Vagina (tissue), 2 donors: Measurements from ENCODE around the gene VWA5B2. TPM values are rescaled to one million over a fixed set of nuclear protein-coding genes. Genes with fewer than 3 reads are reported as not detected.

Experiments
- DNase-seq, 2 donors: peaks; one replicate each; pipeline ENCODE4 v3.0.0-alpha.2; 2017; ENCODE audit errors: extremely low spot score in 2 of 2
- H3K27ac ChIP-seq: fragments of 200-600 bp; sonication (generic); one replicate; pipeline ENCODE4 v1.5.1; 2019
- H3K27me3 ChIP-seq: fragments of 200-600 bp; sonication (generic); one replicate; pipeline ENCODE4 v1.5.1; 2019
- H3K36me3 ChIP-seq, 2 donors: fragments of 200-600 bp; sonication (generic); one replicate each; pipeline ENCODE4 v1.5.1; 2017 to 2019
- H3K4me1 ChIP-seq: fragments of 200-600 bp; sonication (generic); one replicate; pipeline ENCODE4 v1.5.1; 2019
- H3K4me3 ChIP-seq, 2 donors: fragments of 200-600 bp; sonication (generic); 1 replicate in 1 of 2; 2 replicates in 1 of 2; pipeline ENCODE4 v1.5.1; 2016 to 2019
- H3K9me3 ChIP-seq: fragments of 200-600 bp; sonication (generic); one replicate; pipeline ENCODE4 v1.5.1; 2019
- POLR2A ChIP-seq, 2 donors: fragments of 450-650 bp; IDR thresholded peaks; one replicate each; pipeline ENCODE4 v1.6.1; 2017; ENCODE audit warnings: antibody characterized with exemption in 2 of 2, mild to moderate bottlenecking in 2 of 2, moderate library complexity in 2 of 2
- POLR2AphosphoS5 ChIP-seq, 2 donors: sonication (generic); formaldehyde crosslinking; IDR thresholded peaks; one replicate each; pipeline ENCODE4 v1.9.0; 2017; ENCODE audit warnings: antibody characterized with exemption in 2 of 2, mild to moderate bottlenecking in 2 of 2, low read depth in 1 of 2; ENCODE audit not compliant: insufficient read depth in 1 of 2
- intact Hi-C: fragments of 100-400 bp; cut with DNase I; formaldehyde crosslinking; loops from one replicate; pipeline ENCODE4 v1.15.1; 2023
- total RNA-seq: library from RNA; depleted of rRNA; stranded (reverse); fragments of >200 nt; gene quantifications from one replicate; pipeline ENCODE4 v1.2.3, GENCODE V29; 2016
- TF ChIP-seq, protein P1 (sequence below), 3 experiments: fragments of 450-650 bp in 2 of 3; fragments of 200-600 bp in 1 of 3; sonication (generic) in 1 of 3; IDR thresholded peaks; one replicate each; pipeline ENCODE4 v1.5.1; 2017 to 2019; ENCODE audit warnings: antibody characterized with exemption in 3 of 3, mild to moderate bottlenecking in 2 of 3, moderate library complexity in 2 of 3

The VWA5B2 gene
- total RNA-seq, 1 donor from 2014 or later: 0.98 TPM

DNA sequence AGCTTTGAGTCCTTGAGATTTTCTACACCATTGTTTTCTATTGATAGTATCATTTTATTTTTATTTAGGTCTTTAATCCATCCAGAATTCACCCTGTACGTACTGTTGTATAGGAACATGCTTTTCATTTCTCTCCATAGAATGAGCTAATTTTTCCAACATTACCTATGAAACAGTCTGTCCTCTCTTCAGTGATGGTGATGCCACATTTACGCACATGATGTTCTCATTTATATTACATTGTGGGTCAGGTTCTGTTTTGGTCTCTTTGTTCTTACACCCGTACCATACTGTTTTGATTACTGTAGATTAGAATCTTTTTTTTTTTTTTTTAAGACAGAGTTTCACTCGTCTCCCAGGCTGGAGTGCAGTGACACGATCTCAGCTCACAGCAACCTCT lies 17.7 kb upstream of the VWA5B2 start:
- TF ChIP-seq POLR2AphosphoS5 (IDR thresholded peaks at IDR 0.05; ENCODE audit: insufficient read depth in 1 of 2, low read depth in 1 of 2): no peak
- TF ChIP-seq POLR2A (IDR thresholded peaks at IDR 0.05): no peak
- intact Hi-C loops: no loop called here
- no peak for DNase-seq

DNA sequence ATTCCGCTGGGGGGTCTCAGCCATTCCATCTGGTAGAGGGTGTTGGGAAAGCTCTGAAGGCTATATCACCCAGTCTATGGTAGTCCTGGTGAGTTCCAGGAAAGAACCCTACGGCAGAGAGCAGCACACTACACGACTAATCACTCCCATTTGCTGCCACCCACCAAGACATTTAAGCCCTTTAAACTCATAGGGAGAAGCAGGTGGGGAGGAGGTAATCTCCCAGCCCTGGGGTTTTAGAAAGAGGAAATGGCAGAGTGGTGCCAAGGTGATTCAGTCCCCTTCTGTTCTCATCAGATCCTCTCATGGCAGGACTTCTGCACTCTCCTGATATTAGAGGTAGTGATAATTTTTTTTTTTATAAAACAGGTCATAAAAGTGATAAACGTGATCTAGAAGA lies 10.6 kb upstream of the VWA5B2 start:
- DNase-seq: no peak
- TF ChIP-seq, protein P1, sequence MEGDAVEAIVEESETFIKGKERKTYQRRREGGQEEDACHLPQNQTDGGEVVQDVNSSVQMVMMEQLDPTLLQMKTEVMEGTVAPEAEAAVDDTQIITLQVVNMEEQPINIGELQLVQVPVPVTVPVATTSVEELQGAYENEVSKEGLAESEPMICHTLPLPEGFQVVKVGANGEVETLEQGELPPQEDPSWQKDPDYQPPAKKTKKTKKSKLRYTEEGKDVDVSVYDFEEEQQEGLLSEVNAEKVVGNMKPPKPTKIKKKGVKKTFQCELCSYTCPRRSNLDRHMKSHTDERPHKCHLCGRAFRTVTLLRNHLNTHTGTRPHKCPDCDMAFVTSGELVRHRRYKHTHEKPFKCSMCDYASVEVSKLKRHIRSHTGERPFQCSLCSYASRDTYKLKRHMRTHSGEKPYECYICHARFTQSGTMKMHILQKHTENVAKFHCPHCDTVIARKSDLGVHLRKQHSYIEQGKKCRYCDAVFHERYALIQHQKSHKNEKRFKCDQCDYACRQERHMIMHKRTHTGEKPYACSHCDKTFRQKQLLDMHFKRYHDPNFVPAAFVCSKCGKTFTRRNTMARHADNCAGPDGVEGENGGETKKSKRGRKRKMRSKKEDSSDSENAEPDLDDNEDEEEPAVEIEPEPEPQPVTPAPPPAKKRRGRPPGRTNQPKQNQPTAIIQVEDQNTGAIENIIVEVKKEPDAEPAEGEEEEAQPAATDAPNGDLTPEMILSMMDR (IDR thresholded peaks at IDR 0.05): no peak
- TF ChIP-seq POLR2AphosphoS5 (IDR thresholded peaks at IDR 0.05; ENCODE audit: insufficient read depth in 1 of 2, low read depth in 1 of 2): no peak
- no peak for TF ChIP-seq POLR2A (IDR thresholded peaks at IDR 0.05)
- H3K9me3 ChIP-seq: no peaks in the 10 kb centered on the region

More for the DNA sequence above, 17.7 kb upstream of the VWA5B2 start:
- no peaks in the 10 kb centered on the region for H3K4me1 ChIP-seq
- H3K27me3 ChIP-seq: no peaks in the 10 kb centered on the region
- H3K9me3 ChIP-seq: no peaks in the 10 kb centered on the region
- no peak overlapping the region for H3K27ac ChIP-seq
- H3K4me3 ChIP-seq: no peak overlapping the region
- H3K36me3 ChIP-seq: no peaks in the 10 kb centered on the region

DNA sequence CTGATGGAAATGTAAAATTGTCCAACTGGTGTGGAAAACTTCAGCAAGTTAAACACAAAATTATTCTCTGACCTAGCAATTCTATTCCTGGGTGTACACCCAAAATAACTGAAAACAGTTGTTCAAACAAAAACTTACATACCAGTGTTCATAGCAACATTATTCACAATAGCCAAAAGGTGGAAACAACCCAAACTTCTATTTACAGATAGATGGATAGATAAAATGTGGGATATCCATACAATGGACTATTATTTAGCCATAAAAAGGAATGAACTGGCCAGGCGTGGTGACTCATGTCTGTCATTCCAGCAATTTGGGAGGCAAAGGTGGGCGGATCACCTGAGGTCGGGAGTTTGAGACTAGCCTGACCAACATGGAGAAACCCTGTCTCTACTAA lies 6.9 kb upstream of the VWA5B2 start:
- TF ChIP-seq POLR2A (IDR thresholded peaks at IDR 0.05) (no peak), POLR2AphosphoS5 (IDR thresholded peaks at IDR 0.05; ENCODE audit: insufficient read depth in 1 of 2, low read depth in 1 of 2) (no peak)
- TF ChIP-seq, protein P1 (IDR thresholded peaks at IDR 0.05): no peak

More for the DNA sequence above, 10.6 kb upstream of the VWA5B2 start:
- Histone ChIP-seq H3K27ac (no peak overlapping the region), H3K4me3 (no peak overlapping the region), H3K36me3 (no peaks in the 10 kb centered on the region), H3K4me1 (no peaks in the 10 kb centered on the region), H3K27me3 (no peaks in the 10 kb centered on the region)
- intact Hi-C loops: no loop called here

DNA sequence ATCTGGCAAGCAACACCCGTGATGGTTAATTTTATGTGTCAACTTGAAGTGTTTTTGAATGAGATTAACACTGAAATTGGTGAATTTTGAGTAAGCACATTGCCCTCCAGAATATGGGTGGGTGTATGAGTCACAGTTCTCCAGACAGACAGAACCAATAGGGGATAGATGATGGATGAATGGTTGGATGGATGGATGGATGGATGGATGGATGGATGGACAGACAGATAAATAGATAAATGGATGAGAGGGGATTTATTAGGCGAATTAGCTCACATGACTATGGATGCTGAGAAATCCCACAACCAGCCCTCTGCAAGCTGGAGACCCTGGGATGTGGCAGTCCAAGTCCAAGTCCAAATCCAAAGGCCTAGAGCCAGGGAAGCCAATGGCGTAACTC lies 5.4 kb upstream of the VWA5B2 start:
- intact Hi-C loops: no loop called here
- TF ChIP-seq POLR2AphosphoS5 (IDR thresholded peaks at IDR 0.05; ENCODE audit: insufficient read depth in 1 of 2, low read depth in 1 of 2) (no peak), POLR2A (IDR thresholded peaks at IDR 0.05) (no peak)
- TF ChIP-seq, protein P1 (IDR thresholded peaks at IDR 0.05): no peak
- peaks cover under 1% of the 10 kb centered on the region for H3K27me3 ChIP-seq
- H3K4me3 ChIP-seq: no peak overlapping the region
- H3K9me3 ChIP-seq: no peaks in the 10 kb centered on the region
- H3K27ac ChIP-seq: no peak overlapping the region
- H3K4me1 ChIP-seq: peaks cover 4% of the 10 kb centered on the region
- no peaks in the 10 kb centered on the region for H3K36me3 ChIP-seq
- DNase-seq: no peak

More for the DNA sequence above, 6.9 kb upstream of the VWA5B2 start:
- Histone ChIP-seq H3K36me3 (no peaks in the 10 kb centered on the region), H3K9me3 (no peaks in the 10 kb centered on the region), H3K27ac (no peak overlapping the region), H3K4me3 (no peak overlapping the region), H3K27me3 (no peaks in the 10 kb centered on the region), H3K4me1 (no peaks in the 10 kb centered on the region)
- no peak for DNase-seq
- intact Hi-C loops: no loop called here

DNA sequence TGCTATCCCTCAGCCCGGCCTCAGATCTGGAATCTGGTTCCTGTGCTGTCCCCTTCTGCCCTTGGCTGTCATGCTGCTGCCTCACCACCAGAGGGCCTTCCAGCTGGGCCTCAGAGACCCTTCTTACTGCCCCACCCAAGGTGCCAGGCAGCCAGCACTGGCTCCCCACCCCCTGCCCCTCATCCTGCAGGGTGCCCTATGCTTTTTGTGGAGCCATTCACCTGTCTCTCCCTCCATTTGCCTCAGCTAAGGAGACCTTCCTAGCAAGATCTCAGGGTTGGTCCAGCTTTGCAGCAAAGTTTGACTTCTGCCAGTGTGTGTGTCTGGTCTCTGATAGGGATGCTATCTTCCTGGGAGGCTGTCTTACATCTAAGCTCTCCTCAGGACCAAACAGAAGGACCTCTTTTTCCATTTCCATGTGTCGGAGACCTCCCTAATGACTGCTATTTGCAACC lies 1.9 kb upstream of the VWA5B2 start:
- Histone ChIP-seq H3K4me1 (peaks cover 19% of the 10 kb centered on the region), H3K27ac (no peak overlapping the region), H3K9me3 (no peaks in the 10 kb centered on the region), H3K4me3 (no peak overlapping the region), H3K36me3 (no peaks in the 10 kb centered on the region), H3K27me3 (peaks cover 23% of the 10 kb centered on the region)
- DNase-seq: no peak
- TF ChIP-seq POLR2A (IDR thresholded peaks at IDR 0.05) (no peak), POLR2AphosphoS5 (IDR thresholded peaks at IDR 0.05; ENCODE audit: insufficient read depth in 1 of 2, low read depth in 1 of 2) (no peak)
- TF ChIP-seq, protein P1 (IDR thresholded peaks at IDR 0.05): peak; percentile 20 to 40 (median 23)
- intact Hi-C loops: no loop called here
